HG03439 (cell line): ENCODE results near the gene SNED1.
"Not testable (repeated sequence)": the region's sequence is repeated elsewhere in the genome, so short reads cannot be mapped to it uniquely, and the experiment has no call there.

ENCODE experiments used
- ATAC-seq: cut with Tn5 transposase; IDR thresholded peaks from one replicate; pipeline ENCODE4 v1.9.1; 2021; ENCODE audit warnings: mild to moderate bottlenecking, moderate library complexity; ENCODE audit not compliant: unreplicated experiment

SNED1 gene

DNA sequence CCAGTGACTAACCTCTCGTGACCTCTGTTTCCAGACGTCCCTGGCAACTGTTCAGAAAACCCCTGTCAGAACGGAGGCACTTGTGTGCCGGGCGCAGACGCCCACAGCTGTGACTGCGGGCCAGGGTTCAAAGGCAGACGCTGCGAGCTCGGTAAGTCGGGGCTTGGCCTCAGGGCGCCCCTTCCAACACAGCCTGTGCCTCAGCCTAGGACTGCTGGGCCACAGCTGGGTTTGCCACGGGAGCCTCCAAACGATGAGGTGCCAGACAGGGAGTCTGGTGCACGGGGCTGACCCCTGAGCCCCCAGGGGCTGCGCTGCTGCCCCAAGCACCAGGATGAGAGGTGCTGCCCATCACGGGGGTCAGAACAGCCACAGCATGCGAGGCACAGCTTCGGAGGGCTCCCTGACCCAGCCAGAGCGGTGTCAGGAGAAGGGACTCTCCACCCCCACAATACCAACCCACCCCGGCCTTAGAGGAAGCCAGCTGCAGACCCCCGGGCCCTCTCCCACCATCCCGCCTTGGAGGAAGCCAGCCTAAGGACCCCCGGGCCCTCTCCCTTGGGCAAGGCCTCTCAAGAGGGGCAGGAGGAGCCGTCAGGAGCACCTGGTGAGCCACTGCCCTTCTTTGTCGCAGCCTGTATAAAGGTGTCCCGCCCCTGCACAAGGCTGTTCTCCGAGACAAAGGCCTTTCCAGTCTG is 83.4 kb downstream of the SNED1 start:
- no peak for ATAC-seq

DNA sequence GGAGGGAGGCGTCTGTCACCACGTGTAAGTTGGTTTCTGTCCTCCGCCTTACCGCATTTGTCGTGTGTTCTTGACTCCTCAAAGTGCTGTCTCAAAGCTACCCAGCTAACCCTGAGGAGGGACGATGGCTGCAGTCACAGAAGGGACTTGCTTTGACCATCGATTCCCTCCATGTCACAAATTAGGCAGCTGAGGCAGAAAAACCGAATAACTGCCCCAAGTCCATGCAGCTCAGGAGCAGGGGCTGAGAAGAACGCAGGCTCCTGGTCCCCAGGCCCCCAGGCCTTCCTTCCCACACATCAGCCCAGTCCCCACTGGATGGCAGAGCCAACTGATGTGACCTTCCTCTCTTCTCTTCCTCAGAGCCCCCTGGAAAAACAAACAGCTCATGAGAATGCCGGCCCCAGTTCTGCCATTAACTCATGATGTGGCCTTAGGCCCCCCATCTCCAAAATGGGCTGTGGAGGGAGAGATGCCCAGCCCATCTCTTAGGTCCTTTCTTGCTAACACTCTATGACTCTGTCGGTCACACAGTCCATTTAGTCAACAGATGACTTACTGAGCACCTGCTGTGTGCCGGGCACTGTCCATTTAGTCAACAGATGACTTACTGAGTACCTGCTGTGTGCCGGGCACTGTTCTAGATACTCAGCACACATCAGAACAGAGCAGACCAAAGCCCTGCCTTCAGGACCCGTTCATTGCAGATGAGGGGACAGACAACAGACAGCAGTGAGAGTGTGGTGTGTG is 84.1 kb downstream of the SNED1 start:
- ATAC-seq = no peak

DNA sequence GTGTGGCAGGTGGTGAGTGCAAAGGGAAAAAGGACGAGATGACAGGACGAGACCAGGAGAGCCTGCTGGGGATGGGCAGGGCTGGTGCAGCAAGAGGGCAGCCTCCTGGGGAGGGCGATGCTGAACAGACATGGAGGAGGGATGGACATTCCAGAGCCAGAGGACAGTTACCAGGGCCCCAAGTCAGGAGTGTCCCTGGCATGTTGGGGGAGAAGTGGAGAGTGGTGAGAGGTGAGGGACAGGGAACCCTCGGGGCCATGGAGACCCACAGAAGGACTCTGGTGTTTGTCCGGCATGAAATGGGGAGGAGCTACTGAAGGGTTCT is 84.6 kb downstream of the SNED1 start:
- ATAC-seq = no peak

DNA sequence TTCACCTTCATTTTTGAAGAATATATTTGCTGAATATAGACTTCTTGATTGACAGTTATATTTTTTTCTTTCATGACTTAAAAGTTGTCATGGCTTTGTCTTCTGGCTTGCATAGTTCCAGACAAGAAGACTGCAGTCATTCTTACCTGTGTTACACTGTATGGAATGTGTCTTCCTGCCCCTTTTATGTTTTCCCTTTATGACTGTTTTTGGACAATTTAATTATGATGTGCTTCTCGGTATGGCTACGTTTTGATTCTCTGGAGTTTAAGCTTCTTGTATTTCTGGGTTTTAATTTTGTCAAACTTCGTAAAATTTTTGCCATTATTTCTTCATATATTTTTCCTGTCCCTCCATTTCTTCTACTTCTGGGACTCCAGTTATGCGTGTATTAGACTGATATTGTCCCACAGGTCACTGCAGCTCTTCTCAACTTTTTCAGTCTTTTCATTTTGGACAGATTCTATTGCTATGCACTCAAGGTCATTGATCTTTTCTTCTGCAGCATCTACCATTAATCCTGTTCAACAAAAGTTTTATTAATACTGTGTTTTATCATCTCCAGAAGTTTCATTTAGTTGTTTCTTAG is 86.5 kb downstream of the SNED1 start:
- ATAC-seq = no peak

DNA sequence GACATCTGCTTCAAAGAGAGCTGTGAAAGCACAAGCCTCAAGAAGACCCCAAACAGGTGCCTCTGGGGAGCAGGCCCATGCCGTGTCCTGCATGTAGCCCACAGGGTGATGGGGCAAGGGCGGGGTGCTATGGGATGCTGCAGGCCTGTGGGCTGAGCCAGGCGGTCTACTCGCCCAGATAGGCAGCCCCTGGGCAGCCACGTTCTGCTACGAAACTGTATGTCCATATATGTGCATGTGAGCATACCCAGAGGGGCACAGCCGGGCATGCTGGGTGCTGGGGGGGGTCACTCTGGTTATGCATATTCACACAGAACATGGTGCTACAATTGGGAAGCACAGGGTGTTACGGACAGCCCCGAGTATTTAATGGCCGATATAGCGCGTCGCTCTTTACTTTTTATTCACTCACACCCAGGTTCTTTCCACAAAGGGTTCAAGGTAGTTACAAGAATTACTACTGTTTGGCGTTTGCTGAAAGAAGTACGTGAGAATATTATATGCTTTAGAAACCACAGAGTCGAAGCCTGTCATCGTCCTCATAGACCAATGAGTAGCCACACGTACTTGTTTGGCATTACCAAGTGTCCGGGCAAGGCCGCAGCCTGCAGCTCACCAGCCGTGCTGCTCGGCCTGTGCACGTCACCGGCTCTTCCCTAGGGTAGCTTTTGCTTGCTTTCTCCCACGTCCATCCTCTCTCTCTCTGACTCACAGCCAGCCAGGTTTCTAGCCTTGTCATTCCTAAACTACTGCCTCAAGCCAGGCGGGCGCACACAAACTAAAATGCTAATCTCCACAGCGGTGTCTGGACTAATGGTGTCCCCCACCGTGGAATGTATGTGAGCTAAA is 89.2 kb downstream of the SNED1 start:
- ATAC-seq = peak; percentile 72

DNA sequence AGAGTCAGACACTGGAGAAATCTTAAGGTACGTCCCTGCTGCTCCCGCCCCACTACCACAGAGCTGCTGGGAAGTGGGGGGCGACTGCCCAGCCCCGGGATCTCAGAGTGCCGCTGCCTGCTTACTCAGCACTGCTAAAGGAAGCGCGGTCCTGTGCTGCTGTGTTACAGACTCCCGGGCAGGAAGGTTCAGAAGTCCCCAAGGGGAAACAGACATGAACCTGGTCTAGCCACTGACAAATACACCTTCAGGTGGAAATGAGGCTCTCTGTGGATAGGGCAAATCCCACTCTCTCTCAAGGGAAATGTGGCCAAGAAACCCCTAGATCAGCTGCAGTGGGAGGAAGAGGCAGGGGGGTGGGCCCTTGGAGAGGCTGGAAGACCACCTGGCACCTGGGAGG is 90.0 kb downstream of the SNED1 start:
- peak; percentile 32 for ATAC-seq

DNA sequence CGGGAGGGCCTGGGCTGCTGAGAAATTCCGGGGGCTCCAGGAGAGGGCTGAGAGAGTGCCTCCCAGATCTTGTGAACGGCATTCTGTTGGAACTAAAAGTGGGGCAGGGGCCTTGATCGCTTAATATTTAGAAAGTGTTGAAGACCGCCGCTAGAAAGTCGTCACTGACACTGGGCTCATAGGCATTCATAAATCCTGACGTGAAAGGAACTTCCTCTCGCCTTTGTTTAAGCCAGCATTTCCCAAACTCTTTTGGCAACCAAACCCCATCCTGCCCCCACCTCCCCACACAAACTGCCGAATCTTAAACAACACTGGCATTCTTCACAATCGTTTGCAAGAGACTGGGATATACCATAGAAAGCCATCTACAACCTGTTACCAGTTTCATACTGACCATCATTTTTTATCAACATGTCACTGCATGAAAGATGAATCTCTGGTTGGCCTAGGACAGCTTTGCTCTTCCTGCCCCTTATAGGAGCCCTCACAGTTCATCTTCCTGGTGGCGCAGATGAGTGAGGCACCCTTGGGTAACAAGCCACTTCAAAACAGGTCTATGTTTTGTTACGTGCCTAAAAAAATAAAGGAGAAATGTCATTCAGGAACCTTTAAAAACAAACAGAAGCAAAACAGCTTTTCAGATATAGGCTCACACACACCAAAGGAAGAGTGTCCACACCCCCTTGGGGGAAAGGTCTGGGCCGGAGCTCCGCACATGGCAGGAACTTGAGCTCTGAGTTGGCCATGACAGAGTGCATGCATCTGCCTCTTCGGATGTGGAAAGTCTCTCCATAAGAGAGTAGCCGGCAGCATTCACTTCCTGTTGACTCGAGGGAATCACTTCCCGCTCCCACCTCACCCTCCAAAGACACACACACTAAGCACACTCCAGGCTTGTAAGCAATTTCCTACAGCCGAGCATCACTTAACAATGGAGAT is 90.6 kb downstream of the SNED1 start:
- no peak for ATAC-seq

DNA sequence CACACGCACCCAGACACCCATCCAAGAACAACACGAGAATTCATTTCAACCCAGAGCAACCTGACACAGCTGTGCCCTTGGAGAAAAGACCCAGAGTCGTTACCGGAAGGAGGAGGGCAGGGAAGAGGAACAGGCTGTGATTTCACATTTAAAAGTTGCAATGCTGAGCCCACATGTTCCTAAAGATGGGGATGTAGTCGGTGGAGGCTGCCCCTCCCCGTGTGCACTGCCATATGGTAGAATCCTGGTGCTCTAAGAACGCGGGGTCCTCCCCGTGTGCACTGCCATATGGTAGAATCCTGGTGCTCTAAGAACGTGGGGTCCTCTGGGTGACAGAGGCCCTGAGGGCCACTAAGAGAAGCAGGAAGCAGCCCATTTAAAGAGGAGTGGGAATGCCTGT is 92.8 kb downstream of the SNED1 start:
- no peak for ATAC-seq

DNA sequence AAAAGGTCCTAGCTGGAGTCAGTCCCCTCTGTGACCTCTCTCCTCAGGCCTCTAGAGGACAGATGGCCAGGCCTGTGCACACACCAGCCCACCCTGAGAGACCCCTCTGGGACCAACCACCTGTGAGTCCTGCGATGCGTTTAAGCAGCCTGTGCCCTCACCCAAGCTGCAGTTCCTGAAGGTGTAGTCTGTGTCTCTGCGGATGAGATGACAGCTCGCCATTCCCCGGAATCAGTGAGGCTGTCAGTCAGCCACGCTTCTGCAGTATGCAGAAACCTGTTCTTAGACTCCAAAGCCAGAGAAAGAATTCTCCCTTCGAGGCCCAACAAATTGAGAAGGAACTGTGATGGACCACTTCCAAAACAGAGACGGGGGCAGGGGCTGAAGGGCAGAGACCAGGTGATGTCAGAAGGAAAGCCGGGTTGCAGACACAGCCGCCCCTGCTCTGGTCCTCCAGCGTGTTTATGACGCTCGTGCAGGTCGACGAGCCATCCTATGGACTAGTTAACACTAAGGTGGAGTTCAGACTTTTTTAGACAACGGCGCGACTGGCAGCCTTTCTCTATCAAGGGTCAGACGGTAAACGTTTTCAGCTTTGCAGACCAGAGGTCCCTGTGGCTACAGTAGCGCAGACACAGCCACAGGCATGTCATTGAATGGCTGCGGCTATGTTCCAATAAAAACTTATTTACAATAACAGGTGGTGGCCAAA is 93.5 kb downstream of the SNED1 start:
- ATAC-seq = no peak

DNA sequence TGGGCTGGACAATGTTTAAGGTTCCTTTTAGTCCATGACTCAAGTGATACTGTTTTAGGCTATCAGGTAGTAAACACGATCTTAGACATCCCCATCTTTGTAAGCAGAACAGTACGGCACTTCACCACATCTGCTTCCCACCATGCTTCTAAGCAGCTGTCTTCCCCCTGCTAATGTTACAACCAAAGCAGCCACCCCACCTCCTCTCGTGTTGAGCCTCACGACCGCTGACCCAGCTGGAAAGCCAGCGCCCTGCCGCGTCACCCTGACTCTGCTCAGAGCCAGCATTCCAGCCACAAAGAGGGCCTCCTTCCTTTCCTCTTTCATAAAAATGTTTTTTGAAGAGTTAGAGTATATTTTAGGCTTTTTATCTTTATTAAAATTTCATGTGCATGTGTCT is 94.3 kb downstream of the SNED1 start:
- ATAC-seq = no peak

DNA sequence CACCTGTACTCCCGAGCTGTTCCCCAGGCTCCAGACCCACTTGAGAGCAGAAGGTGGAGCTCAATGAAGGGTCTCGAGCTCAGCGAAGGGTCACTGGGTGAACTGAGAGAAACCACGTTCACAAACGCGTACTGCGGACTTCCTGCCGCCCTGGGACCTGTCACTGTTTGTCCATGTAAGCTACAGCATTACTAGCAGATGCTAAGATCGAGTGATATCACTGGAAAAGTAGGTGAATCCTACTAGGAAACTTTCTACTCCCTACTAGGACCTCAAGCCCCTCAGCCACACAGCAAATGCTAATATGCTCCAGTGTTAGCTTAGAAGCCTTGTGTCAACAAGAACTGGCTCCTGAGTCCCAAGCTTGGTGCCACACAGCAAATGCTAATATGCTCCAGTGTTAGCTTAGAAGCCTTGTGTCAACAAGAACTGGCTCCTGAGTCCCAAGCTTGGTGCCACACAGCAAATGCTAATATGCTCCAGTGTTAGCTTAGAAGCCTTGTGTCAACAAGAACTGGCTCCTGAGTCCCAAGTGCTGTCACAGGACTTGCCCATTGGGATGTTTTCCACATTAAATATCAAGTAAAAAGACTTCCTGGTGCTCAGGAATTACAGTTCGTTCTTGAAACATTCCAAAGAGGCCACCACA is 94.8 kb downstream of the SNED1 start:
- not testable (repeated sequence) for ATAC-seq

DNA sequence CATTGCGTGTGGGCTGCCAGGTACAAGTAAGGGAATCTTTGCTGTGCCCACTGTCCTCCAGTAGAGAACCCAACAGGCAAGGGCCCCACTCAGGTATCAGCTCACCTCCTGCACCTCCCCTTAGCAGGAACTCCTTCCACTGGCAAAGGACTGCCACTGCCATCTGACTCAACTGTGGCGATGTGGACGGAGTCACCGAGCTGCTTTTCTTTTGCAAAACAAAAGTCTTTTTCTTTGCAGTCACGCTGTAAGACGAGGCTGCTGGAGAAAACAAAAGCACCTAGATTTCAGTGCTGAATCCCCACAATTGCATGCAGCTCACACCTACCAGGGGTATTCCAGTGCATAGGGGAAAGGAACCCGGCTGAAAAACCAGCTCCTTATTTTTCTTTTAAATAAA is 95.8 kb downstream of the SNED1 start:
- no peak for ATAC-seq

DNA sequence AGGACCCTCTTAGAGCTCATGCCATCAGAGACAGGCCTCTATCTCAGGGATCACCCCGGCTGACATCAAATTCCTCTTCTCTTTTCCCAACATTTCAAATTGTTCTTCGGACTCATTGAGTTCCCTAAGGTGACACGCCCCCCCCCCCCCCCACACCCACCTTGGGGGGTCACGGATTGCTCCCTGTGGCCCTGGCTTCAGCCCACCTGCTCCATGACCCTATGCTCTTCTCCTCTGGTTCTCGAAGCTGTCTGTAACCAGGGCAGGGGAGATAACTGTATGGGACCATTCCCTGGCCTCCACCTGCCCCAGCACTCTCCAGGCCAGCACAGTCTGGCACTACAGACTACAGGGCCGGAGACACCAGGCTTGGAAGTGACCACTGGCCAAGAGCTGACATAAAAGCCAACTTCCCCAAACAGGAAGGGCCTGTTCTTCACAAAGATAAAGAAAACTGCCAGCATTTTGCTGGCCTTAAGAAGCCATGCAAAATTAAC is 96.6 kb downstream of the SNED1 start:
- no peak for ATAC-seq

DNA sequence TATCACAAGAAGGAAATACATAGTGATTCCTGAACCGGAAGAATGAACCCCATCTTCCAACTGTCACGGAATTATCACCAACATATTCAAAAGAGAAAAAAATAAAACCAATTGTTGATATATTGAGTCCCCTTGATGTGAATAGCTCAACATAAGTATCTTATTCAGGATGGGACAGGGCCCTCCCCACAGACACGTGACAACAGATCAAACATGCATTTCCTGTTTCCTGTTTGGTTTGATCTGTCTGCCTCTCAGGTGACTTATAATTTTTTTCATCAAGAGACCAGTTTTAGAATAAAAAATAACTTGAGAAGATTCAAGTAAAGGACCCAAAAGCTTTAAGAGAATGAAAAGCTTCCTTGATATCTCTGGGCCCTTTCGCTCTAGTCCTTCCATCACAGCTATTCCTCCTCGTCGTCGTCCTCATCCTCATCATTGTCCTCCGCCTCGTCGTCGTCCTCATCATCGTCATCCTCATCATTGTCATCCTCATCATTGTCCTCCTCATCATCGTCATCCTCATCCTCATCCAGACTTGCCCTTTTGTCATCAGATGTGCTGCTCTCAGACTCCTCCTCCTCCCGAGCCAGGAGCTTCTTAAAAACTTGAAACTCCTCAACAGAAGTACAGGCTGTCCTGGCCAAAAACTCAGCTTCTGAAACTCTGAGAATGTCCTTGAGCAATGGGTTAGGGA is 97.3 kb downstream of the SNED1 start:
- no peak for ATAC-seq

DNA sequence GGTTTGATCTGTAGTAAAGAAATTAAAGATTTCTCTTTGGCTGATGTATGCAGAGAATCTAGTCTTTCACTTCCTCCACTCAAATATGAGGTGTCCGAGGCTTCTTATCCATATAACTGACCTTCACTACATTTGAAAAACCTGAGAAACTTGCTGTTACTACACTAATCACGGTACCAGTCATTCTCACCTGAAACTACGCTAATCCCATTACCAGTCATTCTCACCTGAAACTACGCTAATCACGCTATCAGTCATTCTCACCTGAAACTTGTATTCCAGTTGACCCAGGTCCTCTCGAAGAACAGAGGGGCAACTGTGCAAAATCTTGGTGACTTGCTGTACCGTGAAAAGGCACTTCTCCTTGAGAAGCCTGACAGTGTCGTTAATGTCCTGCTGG is 98.6 kb downstream of the SNED1 start:
- ATAC-seq = no peak

DNA sequence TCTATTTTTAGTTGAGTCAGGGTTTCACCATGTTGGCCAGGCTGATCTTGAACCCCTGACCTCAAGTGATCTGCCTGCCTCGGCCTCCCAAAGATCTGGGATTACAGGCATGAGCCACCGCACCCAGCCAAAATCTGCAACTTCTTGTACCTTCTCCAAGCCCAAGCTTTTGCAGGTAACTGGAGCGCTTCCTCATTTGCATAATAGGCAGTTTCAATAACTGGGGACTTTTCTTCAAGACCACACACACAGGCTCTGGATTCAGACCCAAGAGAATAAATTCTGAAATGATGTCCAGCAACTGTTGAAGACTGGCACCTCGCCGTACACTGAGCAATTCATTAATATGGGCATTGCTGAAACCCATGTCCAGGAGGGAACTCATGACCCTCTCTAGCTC is 100.8 kb downstream of the SNED1 start:
- ATAC-seq = no peak

DNA sequence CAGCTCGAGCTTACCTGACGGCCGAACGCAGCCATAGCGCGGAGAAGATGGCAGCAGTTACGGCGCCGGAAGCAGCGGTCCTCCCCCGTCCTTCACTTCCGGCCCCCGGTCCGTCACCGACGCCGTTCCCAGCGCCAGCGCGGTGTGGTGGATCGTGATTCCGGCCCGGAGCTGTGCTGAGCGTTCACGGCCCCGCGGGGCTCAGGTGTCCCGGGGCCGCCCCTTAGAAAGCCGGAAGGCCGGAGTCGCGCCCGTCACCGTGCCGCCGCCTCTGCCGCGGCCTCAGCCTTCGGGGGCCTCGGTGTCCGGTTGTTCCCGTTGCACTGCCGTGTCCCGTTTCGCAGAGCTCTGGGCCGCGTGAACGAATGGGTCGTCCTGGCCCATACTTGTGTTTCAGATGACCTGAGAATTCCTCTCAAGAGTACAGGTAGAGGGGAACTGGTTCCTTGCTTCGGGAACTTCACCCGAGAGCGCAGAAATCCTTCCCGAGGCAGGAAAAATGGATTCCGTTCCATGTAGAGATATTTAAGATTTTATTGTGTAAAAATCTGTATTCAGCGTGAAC is 103.9 kb downstream of the SNED1 start, which contains the start of gene MTERF4:
Gene MTERF4, minus strand, starts transcription at position 49 of the 565 bp plus-strand sequence. Its CDS starts 14 bp downstream, at position 35.
- ATAC-seq = peak; percentile 77

DNA sequence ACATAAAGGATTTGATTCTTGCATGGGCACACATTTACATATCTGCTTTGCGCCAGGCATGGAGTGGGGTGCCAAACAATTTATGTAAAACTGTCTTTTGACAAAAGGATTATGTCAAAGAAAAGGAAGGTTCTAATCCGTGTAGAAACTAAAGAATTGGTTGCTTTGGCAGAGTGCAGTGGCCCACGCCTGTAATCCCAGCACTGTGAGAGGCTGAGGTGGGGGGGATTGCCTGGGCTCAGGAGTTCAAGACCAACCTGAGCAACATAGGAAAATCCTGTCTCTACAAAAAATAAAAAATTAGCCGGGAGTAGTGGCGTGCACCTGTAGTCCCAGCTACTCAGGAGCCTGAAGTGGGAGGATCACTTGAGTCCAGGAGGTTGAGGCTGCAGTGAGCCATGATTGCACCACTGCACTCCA is 104.8 kb downstream of the SNED1 start:
- ATAC-seq = no peak
